Measurements from ENCODE around the gene FAM237A. TPM values are rescaled to one million over a fixed set of nuclear protein-coding genes. Genes with fewer than 3 reads are reported as not detected.

Gene FAM237A
- total RNA-seq, 2 experiments from 2014 or later = not detected

- Histone ChIP-seq H3K36me3 (ENCODE audit: insufficient read depth, low read length) (no peaks in the 10 kb centered on the region), H3K9me2 (ENCODE audit: insufficient read depth, low read length) (no peaks in the 10 kb centered on the region), H3K27ac (ENCODE audit: low read depth, low read length, poor library complexity, severe bottlenecking) (no peak overlapping the region), H3K79me2 (ENCODE audit: insufficient read depth, low read depth, low read length) (no peaks in the 10 kb centered on the region), H4K20me1 (ENCODE audit: insufficient read depth, low read length) (no peaks in the 10 kb centered on the region), H3K4me3 (ENCODE audit: low read depth, low read length, poor library complexity, severe bottlenecking) (no peak overlapping the region), H3K4me2 (ENCODE audit: low read length) (no peak overlapping the region), H2AFZ (ENCODE audit: low read length) (no peak overlapping the region), H3K9me3 (ENCODE audit: low read length) (no peaks in the 10 kb centered on the region), H3K4me1 (ENCODE audit: insufficient read depth, low read length, poor library complexity, severe bottlenecking) (no peaks in the 10 kb centered on the region)
- intact Hi-C loops (cut with micrococcal nuclease; ENCODE audit: unreplicated experiment) = no loop called here
- TF ChIP-seq EZH2phosphoT487 (IDR thresholded peaks at IDR 0.05; ENCODE audit: borderline replicate concordance, low read depth, low read length) = no peak
- TF ChIP-seq, protein P1, sequence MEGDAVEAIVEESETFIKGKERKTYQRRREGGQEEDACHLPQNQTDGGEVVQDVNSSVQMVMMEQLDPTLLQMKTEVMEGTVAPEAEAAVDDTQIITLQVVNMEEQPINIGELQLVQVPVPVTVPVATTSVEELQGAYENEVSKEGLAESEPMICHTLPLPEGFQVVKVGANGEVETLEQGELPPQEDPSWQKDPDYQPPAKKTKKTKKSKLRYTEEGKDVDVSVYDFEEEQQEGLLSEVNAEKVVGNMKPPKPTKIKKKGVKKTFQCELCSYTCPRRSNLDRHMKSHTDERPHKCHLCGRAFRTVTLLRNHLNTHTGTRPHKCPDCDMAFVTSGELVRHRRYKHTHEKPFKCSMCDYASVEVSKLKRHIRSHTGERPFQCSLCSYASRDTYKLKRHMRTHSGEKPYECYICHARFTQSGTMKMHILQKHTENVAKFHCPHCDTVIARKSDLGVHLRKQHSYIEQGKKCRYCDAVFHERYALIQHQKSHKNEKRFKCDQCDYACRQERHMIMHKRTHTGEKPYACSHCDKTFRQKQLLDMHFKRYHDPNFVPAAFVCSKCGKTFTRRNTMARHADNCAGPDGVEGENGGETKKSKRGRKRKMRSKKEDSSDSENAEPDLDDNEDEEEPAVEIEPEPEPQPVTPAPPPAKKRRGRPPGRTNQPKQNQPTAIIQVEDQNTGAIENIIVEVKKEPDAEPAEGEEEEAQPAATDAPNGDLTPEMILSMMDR (conservative IDR thresholded peaks at IDR 0.05; ENCODE audit: low read length) = no peak
- no TSS peak for BruUV-seq (replicated peaks)
- ChIA-PET CTCF (ENCODE audit: unreplicated experiment) (no interaction called here), POLR2A (no interaction called here)
- no peak for DNase-seq (ENCODE audit: low spot score)
Observed at GRCh38 chr2:206611736-206612135, 30.6 kb upstream of the FAM237A start.

- H2AFZ ChIP-seq (ENCODE audit: low read length) = no peak overlapping the region
- TF ChIP-seq, protein P1 (conservative IDR thresholded peaks at IDR 0.05; ENCODE audit: low read length) = no peak
- TF ChIP-seq EZH2phosphoT487 (IDR thresholded peaks at IDR 0.05; ENCODE audit: borderline replicate concordance, low read depth, low read length) = no peak
- POLR2A ChIA-PET = interaction anchor here (0.5 kb wide), 1 partner anchor 851 kb away, joined by 3 read pairs; no protein-coding TSS in a partner anchor
- no peaks in the 10 kb centered on the region for H3K9me2 ChIP-seq (ENCODE audit: insufficient read depth, low read length)
- no peaks in the 10 kb centered on the region for H4K20me1 ChIP-seq (ENCODE audit: insufficient read depth, low read length)
- H3K9me3 ChIP-seq (ENCODE audit: low read length) = no peaks in the 10 kb centered on the region
- H3K79me2 ChIP-seq (ENCODE audit: insufficient read depth, low read depth, low read length) = no peaks in the 10 kb centered on the region
- no peak for DNase-seq (ENCODE audit: low spot score)
- H3K36me3 ChIP-seq (ENCODE audit: insufficient read depth, low read length) = no peaks in the 10 kb centered on the region
- no peak overlapping the region for H3K4me2 ChIP-seq (ENCODE audit: low read length)
- no peaks in the 10 kb centered on the region for H3K4me1 ChIP-seq (ENCODE audit: insufficient read depth, low read length, poor library complexity, severe bottlenecking)
- no peak overlapping the region for H3K27ac ChIP-seq (ENCODE audit: low read depth, low read length, poor library complexity, severe bottlenecking)
- BruUV-seq (replicated peaks) = no TSS peak
- no peak overlapping the region for H3K4me3 ChIP-seq (ENCODE audit: low read depth, low read length, poor library complexity, severe bottlenecking)
- CTCF ChIA-PET (ENCODE audit: unreplicated experiment) = no interaction called here
- intact Hi-C loops (cut with micrococcal nuclease; ENCODE audit: unreplicated experiment) = no loop called here
Observed at GRCh38 chr2:206614811-206615210, 27.5 kb upstream of the FAM237A start.

GRCh38 chr2:206615417-206616089 lies 26.7 kb upstream of the FAM237A start:
- no peaks in the 10 kb centered on the region for H3K79me2 ChIP-seq (ENCODE audit: insufficient read depth, low read depth, low read length)
- H3K4me2 ChIP-seq (ENCODE audit: low read length) = no peak overlapping the region
- POLR2A ChIA-PET = interaction anchor here (0.5 kb wide), 1 partner anchor 851 kb away, joined by 3 read pairs; no protein-coding TSS in a partner anchor
- no TSS peak for BruUV-seq (replicated peaks)
- no peak for DNase-seq (ENCODE audit: low spot score)
- H3K36me3 ChIP-seq (ENCODE audit: insufficient read depth, low read length) = no peaks in the 10 kb centered on the region
- CTCF ChIA-PET (ENCODE audit: unreplicated experiment) = no interaction called here
- no peak overlapping the region for H3K4me3 ChIP-seq (ENCODE audit: low read depth, low read length, poor library complexity, severe bottlenecking)
- H3K9me2 ChIP-seq (ENCODE audit: insufficient read depth, low read length) = no peaks in the 10 kb centered on the region
- H3K9me3 ChIP-seq (ENCODE audit: low read length) = no peaks in the 10 kb centered on the region
- intact Hi-C loops (cut with micrococcal nuclease; ENCODE audit: unreplicated experiment) = no loop called here
- H4K20me1 ChIP-seq (ENCODE audit: insufficient read depth, low read length) = no peaks in the 10 kb centered on the region
- no peaks in the 10 kb centered on the region for H3K4me1 ChIP-seq (ENCODE audit: insufficient read depth, low read length, poor library complexity, severe bottlenecking)
- H3K27ac ChIP-seq (ENCODE audit: low read depth, low read length, poor library complexity, severe bottlenecking) = no peak overlapping the region
- no peak for TF ChIP-seq EZH2phosphoT487 (IDR thresholded peaks at IDR 0.05; ENCODE audit: borderline replicate concordance, low read depth, low read length)
- TF ChIP-seq, protein P1 (conservative IDR thresholded peaks at IDR 0.05; ENCODE audit: low read length) = no peak
- no peak overlapping the region for H2AFZ ChIP-seq (ENCODE audit: low read length)

Measured in OCI-LY7 (cell line).